Adrenal gland (tissue), 12 donors: ENCODE data around the gene BBLN. TPM values are rescaled to one million over a fixed set of nuclear protein-coding genes. Genes with fewer than 3 reads are reported as not detected.

Source experiments
- DNase-seq, 7 donors: peaks; one replicate each; pipeline ENCODE4 v3.0.0-alpha.2; 2019 to 2020
- H3K27ac ChIP-seq, 5 donors: fragments of 200-600 bp; sonication (generic) in 4 of 5; 1 replicate in 3 of 5; 2 replicates in 2 of 5; pipeline versions ENCODE4 v1.5.1 to v1.8.0; 2016 to 2020; ENCODE audit warnings: mild to moderate bottlenecking in 1 of 5
- H3K27me3 ChIP-seq: fragments of 200-600 bp; 2 replicates; pipeline ENCODE4 v1.8.0; 2021
- H3K36me3 ChIP-seq, 2 donors: fragments of 200-600 bp; replicated peaks in 1 of 2; 1 replicate in 1 of 2; 2 replicates in 1 of 2; pipeline versions ENCODE4 v1.5.1 to v1.8.0; 2018 to 2022
- H3K4me1 ChIP-seq, 2 donors: fragments of 200-600 bp; replicated peaks in 1 of 2; 1 replicate in 1 of 2; 2 replicates in 1 of 2; pipeline versions ENCODE4 v1.5.1 to v1.8.0; 2018 to 2021
- H3K4me3 ChIP-seq, 4 donors: fragments of 200-600 bp; sonication (generic) in 3 of 4; one replicate each; pipeline ENCODE4 v1.5.1; 2016 to 2018
- H3K9me3 ChIP-seq, 3 donors: fragments of 200-600 bp; sonication (generic) in 1 of 3; replicated peaks in 1 of 3; 1 replicate in 2 of 3; 2 replicates in 1 of 3; pipeline versions ENCODE4 v1.5.1 to v1.8.0; 2016 to 2021
- POLR2A ChIP-seq, 2 donors: fragments of 450-650 bp; IDR thresholded peaks; one replicate each; pipeline ENCODE4 v1.6.1; 2017; ENCODE audit warnings: antibody characterized with exemption in 2 of 2, mild to moderate bottlenecking in 2 of 2, moderate library complexity in 1 of 2
- WGBS, 4 donors: extraction: QIAGEN DNeasy Blood & Tissue Kit in 2 of 4; methylation state at CpG; one replicate each; pipeline versions ENCODE4 v1.1.5 to v1.1.7; 2013 to 2017; 5-methylcytosine and 5-hydroxymethylcytosine counted together
- intact Hi-C, 2 donors: fragments of 100-400 bp; cut with DNase I; formaldehyde crosslinking; loops; one replicate each; pipeline versions ENCODE4 v1.14.1 to v1.15.0; 2022 to 2023
- polyA plus RNA-seq, 3 donors: library from polyadenylated mRNA; stranded (reverse); fragments of 200-250 nt in 2 of 3; fragments of 350-450 nt in 1 of 3; fragmentation: Illumina TruSeq in 1 of 3; extraction: RNeasy Lipid Tissue Mini Kit (QIAGEN cat#74804) in 1 of 3; gene quantifications; one replicate each; pipeline ENCODE4 v1.2.3, GENCODE V29; 2013 to 2014
- total RNA-seq, 9 donors: library from RNA; depleted of rRNA in 4 of 9; stranded (reverse); fragments of >200 nt in 4 of 9; fragments of 120-200 nt in 1 of 9; fragmentation: NEBNext Ultra II Directional in 1 of 9; extraction: Animal tissue kit (Norgen Biotek cat#: 25700) in 1 of 9; gene quantifications; one replicate each; pipeline versions ENCODE4 v1.1.0 to v1.2.4, GENCODE V29; 2013 to 2023
- TF ChIP-seq, protein P1 (sequence below), 6 experiments: fragments of 450-650 bp in 4 of 6; fragments of 200-600 bp in 2 of 6; sonication (generic) in 1 of 6; IDR thresholded peaks; 1 replicate in 5 of 6; 2 replicates in 1 of 6; pipeline versions ENCODE4 v1.5.1 to v1.8.0; 2016 to 2021; ENCODE audit warnings: antibody characterized with exemption in 6 of 6, mild to moderate bottlenecking in 2 of 6, moderate library complexity in 1 of 6
- donor health status: healthy with polysubstance abuse.
- donor health status: Bipolar disorder and iron deficiency.
- donor health status: DM: yes; HTN: yes; CAD: no.
- donor health status: DM: no; HTN: no; CAD: no.
- donor health status: DM: no; HTN: no; CAD: no.
- donor health status: DM: yes; HTN: yes; CAD: no.

Gene BBLN
- total and polyA plus RNA-seq, 12 donors, result 5.5 to 1,914 (median 419) TPM

GRCh38 chr9:128206484-128206883, 46.4 kb downstream of the BBLN start:
- intact Hi-C loops, result no loop called here
- Histone ChIP-seq H3K9me3 (no peaks in the 10 kb centered on the region), H3K4me3 (no peak overlapping the region), H3K27ac (no peak overlapping the region), H3K4me1 (peaks cover 12 to 16% of the 10 kb centered on the region in 2 donors), H3K27me3 (no peaks in the 10 kb centered on the region), H3K36me3 (no peaks in the 10 kb centered on the region)
- WGBS, 4 donors, result 83 to 91% (median 87%) methylated on average over 3 of the region's 3 CpGs
- DNase-seq, result no peak
- no peak for TF ChIP-seq POLR2A (IDR thresholded peaks at IDR 0.05)
- TF ChIP-seq, protein P1, sequence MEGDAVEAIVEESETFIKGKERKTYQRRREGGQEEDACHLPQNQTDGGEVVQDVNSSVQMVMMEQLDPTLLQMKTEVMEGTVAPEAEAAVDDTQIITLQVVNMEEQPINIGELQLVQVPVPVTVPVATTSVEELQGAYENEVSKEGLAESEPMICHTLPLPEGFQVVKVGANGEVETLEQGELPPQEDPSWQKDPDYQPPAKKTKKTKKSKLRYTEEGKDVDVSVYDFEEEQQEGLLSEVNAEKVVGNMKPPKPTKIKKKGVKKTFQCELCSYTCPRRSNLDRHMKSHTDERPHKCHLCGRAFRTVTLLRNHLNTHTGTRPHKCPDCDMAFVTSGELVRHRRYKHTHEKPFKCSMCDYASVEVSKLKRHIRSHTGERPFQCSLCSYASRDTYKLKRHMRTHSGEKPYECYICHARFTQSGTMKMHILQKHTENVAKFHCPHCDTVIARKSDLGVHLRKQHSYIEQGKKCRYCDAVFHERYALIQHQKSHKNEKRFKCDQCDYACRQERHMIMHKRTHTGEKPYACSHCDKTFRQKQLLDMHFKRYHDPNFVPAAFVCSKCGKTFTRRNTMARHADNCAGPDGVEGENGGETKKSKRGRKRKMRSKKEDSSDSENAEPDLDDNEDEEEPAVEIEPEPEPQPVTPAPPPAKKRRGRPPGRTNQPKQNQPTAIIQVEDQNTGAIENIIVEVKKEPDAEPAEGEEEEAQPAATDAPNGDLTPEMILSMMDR (IDR thresholded peaks at IDR 0.05), result no peak

- no peak for TF ChIP-seq POLR2A (IDR thresholded peaks at IDR 0.05)
- TF ChIP-seq, protein P1 (IDR thresholded peaks at IDR 0.05), result no peak
- intact Hi-C loops, result no loop called here
- WGBS, 4 donors, result 75 to 85% (median 80%) methylated on average over 11 to 15 of the region's 15 CpGs
- Histone ChIP-seq H3K4me1 (peaks cover 12 to 16% of the 10 kb centered on the region in 2 donors), H3K36me3 (no peaks in the 10 kb centered on the region), H3K9me3 (no peaks in the 10 kb centered on the region), H3K4me3 (no peak overlapping the region), H3K27ac (no peak overlapping the region), H3K27me3 (no peaks in the 10 kb centered on the region)
- no peak for DNase-seq
Observed at GRCh38 chr9:128206916-128207910, 47.1 kb downstream of the BBLN start.

DNA sequence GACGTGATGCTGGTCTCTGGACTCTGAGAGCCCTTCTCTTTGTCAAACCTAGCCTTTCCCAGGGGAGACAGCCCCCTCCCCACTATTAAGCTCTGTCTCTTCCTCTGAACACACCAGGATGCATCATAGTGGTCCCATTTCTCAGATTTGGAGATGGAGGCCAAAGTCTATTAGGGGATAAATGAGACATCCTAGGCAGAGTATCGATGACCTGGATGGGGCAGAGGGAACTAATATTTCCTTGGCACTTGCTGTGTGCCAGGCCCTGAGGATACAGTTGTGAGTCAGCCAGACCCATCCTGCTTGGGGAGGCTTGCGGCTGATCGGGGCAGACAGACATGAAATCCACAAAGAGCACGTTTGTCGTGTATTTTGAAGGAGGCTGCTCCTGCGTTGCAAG, 48.3 kb downstream of the BBLN start:
- Histone ChIP-seq H3K36me3 (no peaks in the 10 kb centered on the region), H3K27ac (no peak overlapping the region), H3K4me1 (peaks cover 10 to 11% of the 10 kb centered on the region in 2 donors), H3K27me3 (no peaks in the 10 kb centered on the region), H3K4me3 (no peak overlapping the region), H3K9me3 (no peaks in the 10 kb centered on the region)
- intact Hi-C loops, result no loop called here
- DNase-seq, result no peak
- TF ChIP-seq POLR2A (IDR thresholded peaks at IDR 0.05), result no peak
- TF ChIP-seq, protein P1 (IDR thresholded peaks at IDR 0.05), result no peak
- WGBS, 4 donors, result 85 to 93% (median 87%) methylated on average over 7 of the region's 7 CpGs

- Histone ChIP-seq H3K9me3 (no peaks in the 10 kb centered on the region), H3K4me3 (no peak overlapping the region), H3K4me1 (peaks cover 3 to 4% of the 10 kb centered on the region in 2 donors), H3K27me3 (no peaks in the 10 kb centered on the region), H3K27ac (no peak overlapping the region), H3K36me3 (no peaks in the 10 kb centered on the region)
- TF ChIP-seq, protein P1 (IDR thresholded peaks at IDR 0.05), result no peak
- no peak for TF ChIP-seq POLR2A (IDR thresholded peaks at IDR 0.05)
- 69 to 74% (median 72%) methylated on average over 14 to 15 of the region's 15 CpGs for WGBS, 4 donors
- DNase-seq, result no peak
- intact Hi-C loops, result no loop called here
Observed at GRCh38 chr9:128208946-128209669, 49.0 kb downstream of the BBLN start.
